K562 (cell line): ENCODE results near the gene TSPAN18. TPM values are rescaled to one million over a fixed set of nuclear protein-coding genes. Genes with fewer than 3 reads are reported as not detected.

Source experiments
- ATAC-seq: fragments of 200-7000 bp; cut with Tn5 transposase; 3 replicates; pipeline ENCODE4 v1.9.1; 2020; ENCODE audit warnings: moderate library complexity
- BruUV-seq: library from RNA; stranded (reverse); fragments of 400-500 nt; replicated peaks from 2 replicates; lab custom pipeline; 2021; lab: Mats Ljungman, UMichigan
- CTCF ChIA-PET: fragments of 300-600 bp; formaldehyde crosslinking; extraction: SDS; loops from one replicate; lab custom pipeline; 2021; ENCODE audit warnings: low intra/inter-chr PET ratio; lab: Yijun Ruan, JAX
- POLR2A ChIA-PET: fragments of 300-600, 350-650 bp; sonication (Branson Sonifier 250); formaldehyde crosslinking; extraction: SDS; loops from one replicate; lab custom pipeline; 2021; ENCODE audit warnings: antibody characterized with exemption, inconsistent platforms; lab: Yijun Ruan, JAX
- DNase-seq, 4 experiments: peaks; one replicate each; pipeline versions ENCODE4 v3.0.0 to v3.0.0-alpha.2; 2011 to 2018; ENCODE audit warnings: low spot score in 3 of 4, mixed read lengths in 3 of 4; ENCODE audit errors: extremely low read depth in 1 of 4
- FAIRE-seq: peaks from 2 replicates; lab custom pipeline; 2011; peaks lifted over from hg19 to GRCh38; lab: Jason Lieb, UNC
- H2AFZ ChIP-seq: 2 replicates; pipeline ENCODE4 v1.6.0; 2011; ENCODE audit warnings: low read depth, low read length, control low read depth, inconsistent platforms
- H3K27ac ChIP-seq: fragments of 200-600 bp; 3 replicates; pipeline ENCODE4 v1.8.0; 2011; ENCODE audit warnings: low read depth, mild to moderate bottlenecking, control low read depth, inconsistent platforms, low read length, moderate library complexity, mixed read lengths; ENCODE audit errors: extremely low read depth
- H3K27me3 ChIP-seq, 2 experiments: fragments of 300-600 bp in 1 of 2; 2 replicates in 1 of 2; 3 replicates in 1 of 2; pipeline versions ENCODE4 v1.6.0 to v1.8.0; 2011; ENCODE audit warnings: inconsistent platforms in 2 of 2, low read length in 2 of 2, mild to moderate bottlenecking in 1 of 2, mixed read lengths in 1 of 2, moderate library complexity in 1 of 2; ENCODE audit not compliant: control insufficient read depth in 2 of 2, insufficient read depth in 2 of 2
- H3K36me3 ChIP-seq: fragments of 300-600 bp; 3 replicates; pipeline ENCODE4 v1.8.0; 2011; ENCODE audit warnings: mild to moderate bottlenecking, low read length, inconsistent platforms; ENCODE audit not compliant: control insufficient read depth, insufficient read depth
- H3K4me1 ChIP-seq, 2 experiments: fragments of 200-600 bp in 1 of 2; replicated peaks in 1 of 2; 2 replicates in 1 of 2; 3 replicates in 1 of 2; pipeline versions ENCODE4 v1.5.1 to v1.8.0; 2011; ENCODE audit warnings: inconsistent platforms in 2 of 2, low read length in 2 of 2, mild to moderate bottlenecking in 1 of 2, mixed read lengths in 1 of 2, moderate library complexity in 1 of 2; ENCODE audit not compliant: control insufficient read depth in 2 of 2, insufficient read depth in 2 of 2
- H3K4me2 ChIP-seq: 2 replicates; pipeline ENCODE4 v1.6.1; 2011; ENCODE audit warnings: low read length, control low read depth, inconsistent platforms, mixed read lengths; ENCODE audit not compliant: insufficient read depth
- H3K4me3 ChIP-seq: fragments of 200-600 bp; sonication (generic), shearing (Covaris generic); 2 replicates; pipeline ENCODE4 v1.5.1; 2016; ENCODE audit warnings: control low read depth, inconsistent platforms
- H3K79me2 ChIP-seq: fragments of 200-600 bp; 3 replicates; pipeline ENCODE4 v1.8.0; 2011; ENCODE audit warnings: low read length, inconsistent platforms; ENCODE audit not compliant: control insufficient read depth, insufficient read depth
- H3K9ac ChIP-seq, 2 experiments: 2 replicates each; pipeline versions ENCODE4 v1.6.0 to v1.6.1; 2011; ENCODE audit warnings: low read depth in 2 of 2, low read length in 2 of 2, control low read depth in 1 of 2, inconsistent platforms in 1 of 2, mild to moderate bottlenecking in 1 of 2, mixed read lengths in 1 of 2; ENCODE audit not compliant: insufficient read depth in 1 of 2
- H3K9me1 ChIP-seq: one replicate; pipeline ENCODE4 v1.6.0; 2011; ENCODE audit warnings: inconsistent platforms, mild to moderate bottlenecking, low read length, moderate library complexity; ENCODE audit not compliant: control insufficient read depth, insufficient read depth
- H3K9me3 ChIP-seq: replicated peaks from 2 replicates; pipeline ENCODE4 v1.5.1; 2011; ENCODE audit warnings: low read depth, low read length, inconsistent platforms; ENCODE audit not compliant: control insufficient read depth, insufficient read depth
- H4K20me1 ChIP-seq: replicated peaks from 2 replicates; pipeline ENCODE4 v1.6.1; 2011; ENCODE audit warnings: low read length, inconsistent platforms, mixed read lengths; ENCODE audit not compliant: control insufficient read depth, insufficient read depth
- GTF2E2 ChIP-seq: fragments of 200-800 bp; sonication (Bioruptor generic); IDR thresholded peaks from 2 replicates; pipeline ENCODE4 v1.6.1; 2016; ENCODE audit warnings: missing genetic modification characterization, missing compliant biosample characterization
- HEY1 ChIP-seq: fragments of 250-450 bp; sonication (Bioruptor Pico); IDR thresholded peaks from 2 replicates; pipeline ENCODE4 v1.5.0; 2020; ENCODE audit warnings: mild to moderate bottlenecking, moderate library complexity, borderline replicate concordance
- HNRNPLL ChIP-seq: fragments of 200-400 bp; formaldehyde crosslinking; IDR thresholded peaks from 2 replicates; pipeline ENCODE4 v1.6.1; 2017; ENCODE audit warnings: low read length, low read depth, mild to moderate bottlenecking; ENCODE audit not compliant: poor library complexity, severe bottlenecking
- IRF2 ChIP-seq: sonication (generic); formaldehyde crosslinking; IDR thresholded peaks from 2 replicates; pipeline ENCODE4 v1.8.1; 2022; ENCODE audit warnings: mild to moderate bottlenecking, missing genetic modification reagents
- MAFK ChIP-seq: IDR thresholded peaks from 2 replicates; pipeline ENCODE4 v1.6.1; 2011; ENCODE audit warnings: low read length, improper control_type of control experiment
- NFRKB ChIP-seq: fragments of 450-650 bp; IDR thresholded peaks from 2 replicates; pipeline ENCODE4 v1.6.1; 2016; ENCODE audit warnings: low read depth
- NR1H2 ChIP-seq: sonication (generic); formaldehyde crosslinking; IDR thresholded peaks from 2 replicates; pipeline ENCODE4 v1.4.0; 2020; ENCODE audit warnings: mild to moderate bottlenecking, missing genetic modification reagents
- PTBP1 ChIP-seq: fragments of 200-400 bp; formaldehyde crosslinking; IDR thresholded peaks from 2 replicates; pipeline ENCODE4 v1.6.1; 2017; ENCODE audit warnings: low read depth, low read length
- SIN3B ChIP-seq: fragments of 450-650 bp; IDR thresholded peaks from 2 replicates; pipeline ENCODE4 v1.6.1; 2017; ENCODE audit warnings: low read depth, mild to moderate bottlenecking, moderate library complexity
- SLC30A9 ChIP-seq: fragments of 250-450 bp; sonication (Bioruptor Pico); IDR thresholded peaks from 2 replicates; pipeline ENCODE4 v1.8.0; 2022; ENCODE audit warnings: mild to moderate bottlenecking, moderate library complexity
- SNAPC5 ChIP-seq: fragments of 250-450 bp; sonication (Bioruptor Pico); IDR thresholded peaks from 2 replicates; pipeline ENCODE4 v1.8.0; 2021; ENCODE audit warnings: moderate library complexity, mild to moderate bottlenecking, inconsistent platforms
- STAT5B ChIP-seq: fragments of 250-450 bp; sonication (Bioruptor Pico); IDR thresholded peaks from 2 replicates; pipeline ENCODE4 v1.8.0; 2021; ENCODE audit warnings: mild to moderate bottlenecking, inconsistent platforms
- VEZF1 ChIP-seq: fragments of 200-800 bp; sonication (Bioruptor generic); IDR thresholded peaks from 2 replicates; pipeline ENCODE4 v1.6.1; 2017; ENCODE audit warnings: missing genetic modification characterization, missing compliant biosample characterization
- ZFP1 ChIP-seq: fragments of 450-650 bp; formaldehyde crosslinking; IDR thresholded peaks from 2 replicates; pipeline ENCODE4 v1.4.0; 2020; ENCODE audit warnings: mild to moderate bottlenecking, mixed read lengths
- ZNF140 ChIP-seq: fragments of 250-450 bp; sonication (Bioruptor Pico); IDR thresholded peaks from 2 replicates; pipeline ENCODE4 v1.8.0; 2021; ENCODE audit warnings: moderate library complexity, mild to moderate bottlenecking, inconsistent platforms
- ZNF561 ChIP-seq: fragments of 450-650 bp; formaldehyde crosslinking; conservative IDR thresholded peaks from 2 replicates; pipeline ENCODE4 v1.4.0; 2020; ENCODE audit warnings: mild to moderate bottlenecking, moderate library complexity
- ZNF764 ChIP-seq: fragments of 250-450 bp; sonication (Bioruptor Pico); IDR thresholded peaks from 2 replicates; pipeline ENCODE4 v1.4.0; 2020; ENCODE audit warnings: low read depth, mild to moderate bottlenecking, moderate library complexity
- WGBS: fragments of 100-300 bp; shearing (Covaris generic); methylation state at CpG from one replicate; pipeline ENCODE4 v1.1.6; 2016; ENCODE audit warnings: low coverage, mixed read lengths; ENCODE audit not compliant: insufficient coverage; ENCODE audit errors: missing lambda C conversion rate; 5-methylcytosine and 5-hydroxymethylcytosine counted together
- in situ Hi-C: fragments of 300-500 bp; cut with MboI; formaldehyde crosslinking; loops from 4 replicates; pipeline ENCODE4 v1.15.0; 2018; ENCODE audit warnings: inconsistent platforms, mixed read lengths
- intact Hi-C: fragments of 100-400 bp; cut with micrococcal nuclease; formaldehyde crosslinking; loops from 2 replicates; pipeline ENCODE4 v1.14.2; 2022
- polyA plus RNA-seq, 8 experiments: library from polyadenylated mRNA; depleted of rRNA in 4 of 8; stranded (reverse) in 5 of 8; unstranded in 3 of 8; fragments of >200 nt; fragmentation: Nextera tagmentation in 2 of 8; fragmentation: Illumina TruSeq in 1 of 8; extraction: Ambion mirVana in 2 of 8; extraction: Trizol in 1 of 8; gene quantifications; 2 replicates each; pipeline versions ENCODE4 v1.2.1 to v1.2.3, GENCODE V29; 2011 to 2014; ENCODE audit warnings: inconsistent platforms in 1 of 8, missing spikeins in 1 of 8
- total RNA-seq, 7 experiments: library from RNA; depleted of rRNA in 6 of 7; stranded (reverse); fragments of >200 nt in 6 of 7; fragmentation: Illumina TruSeq in 2 of 7; extraction: Trizol in 2 of 7; gene quantifications; 2 replicates each; pipeline versions ENCODE4 v1.2.1 to v1.2.3, GENCODE V29; 2011 to 2021; ENCODE audit warnings: low replicate concordance in 1 of 7
- TF ChIP-seq, protein P1 (sequence below): sonication (generic); formaldehyde crosslinking; IDR thresholded peaks from 2 replicates; pipeline ENCODE4 v1.8.0; 2022; ENCODE audit warnings: mild to moderate bottlenecking, missing genetic modification reagents, borderline replicate concordance

Gene TSPAN18
- total and polyA plus RNA-seq, 9 of the 15 experiments (the other 6 are each of a cell fraction or from before 2014, with no cell fraction given) = 0.17 to 0.35 (median 0.22) TPM; not detected in 4

- 2% methylated on average over 3 of the region's 3 CpGs for WGBS
- H3K9me3 ChIP-seq = no peaks in the 10 kb centered on the region
- H3K9me1 ChIP-seq = no peaks in the 10 kb centered on the region
- H3K36me3 ChIP-seq = no peaks in the 10 kb centered on the region
- no peak overlapping the region for H3K9ac ChIP-seq
- ChIA-PET CTCF (no interaction called here), POLR2A (no interaction called here)
- peaks cover 12% of the 10 kb centered on the region for H4K20me1 ChIP-seq
- DNase-seq = no peak
- ATAC-seq = no peak
- BruUV-seq = no TSS peak
- H3K4me1 ChIP-seq = peaks cover 0 to 7% of the 10 kb centered on the region in 2 experiments; a peak in 1 of 5 replicates
- peaks cover 0 to 47% of the 10 kb centered on the region in 2 experiments; a peak in 4 of 5 replicates for H3K27me3 ChIP-seq
- in situ Hi-C loops = no loop called here
- H3K4me3 ChIP-seq = no peak overlapping the region
- no peak overlapping the region for H2AFZ ChIP-seq
- TF ChIP-seq ZNF561 (CRISPR knock-in tag) (no peak), SLC30A9 (no peak), MAFK (no peak), GTF2E2 (tag) (no peak), NFRKB (no peak), STAT5B (CRISPR knock-in tag) (no peak), PTBP1 (no peak), IRF2 (CRISPR knock-in tag) (no peak), VEZF1 (no peak), SIN3B (no peak), ZFP1 (CRISPR knock-in tag) (no peak), HEY1 (CRISPR knock-in tag) (no peak), ZNF764 (CRISPR knock-in tag) (no peak), NR1H2 (CRISPR knock-in tag) (no peak), HNRNPLL (no peak), ZNF140 (CRISPR knock-in tag) (no peak), SNAPC5 (CRISPR knock-in tag) (no peak)
- TF ChIP-seq, protein P1, sequence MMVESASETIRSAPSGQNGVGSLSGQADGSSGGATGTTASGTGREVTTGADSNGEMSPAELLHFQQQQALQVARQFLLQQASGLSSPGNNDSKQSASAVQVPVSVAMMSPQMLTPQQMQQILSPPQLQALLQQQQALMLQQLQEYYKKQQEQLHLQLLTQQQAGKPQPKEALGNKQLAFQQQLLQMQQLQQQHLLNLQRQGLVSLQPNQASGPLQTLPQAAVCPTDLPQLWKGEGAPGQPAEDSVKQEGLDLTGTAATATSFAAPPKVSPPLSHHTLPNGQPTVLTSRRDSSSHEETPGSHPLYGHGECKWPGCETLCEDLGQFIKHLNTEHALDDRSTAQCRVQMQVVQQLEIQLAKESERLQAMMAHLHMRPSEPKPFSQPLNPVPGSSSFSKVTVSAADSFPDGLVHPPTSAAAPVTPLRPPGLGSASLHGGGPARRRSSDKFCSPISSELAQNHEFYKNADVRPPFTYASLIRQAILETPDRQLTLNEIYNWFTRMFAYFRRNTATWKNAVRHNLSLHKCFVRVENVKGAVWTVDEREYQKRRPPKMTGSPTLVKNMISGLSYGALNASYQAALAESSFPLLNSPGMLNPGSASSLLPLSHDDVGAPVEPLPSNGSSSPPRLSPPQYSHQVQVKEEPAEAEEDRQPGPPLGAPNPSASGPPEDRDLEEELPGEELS = no peak
- intact Hi-C loops = no loop called here
- H3K4me2 ChIP-seq = no peak overlapping the region
- FAIRE-seq = no peak
- H3K27ac ChIP-seq = no peak overlapping the region
- H3K79me2 ChIP-seq = no peaks in the 10 kb centered on the region
These were observed 241.3 kb downstream of the TSPAN18 start for GRCh38 chr11:44967930-44968496.
